HG03060 (cell line): ENCODE data around the gene STX5.
A peak's percentile ranks its signal among the peaks of the same experiment; 100 is the strongest.
"Not testable (repeated sequence)": the region's sequence is repeated elsewhere in the genome, so short reads cannot be mapped to it uniquely, and the experiment has no call there.

Experiments used
- ATAC-seq: cut with Tn5 transposase; IDR thresholded peaks from one replicate; pipeline ENCODE4 v1.9.1; 2021; ENCODE audit warnings: low read depth, moderate number of reproducible peaks; ENCODE audit not compliant: unreplicated experiment

Gene STX5, protein sequence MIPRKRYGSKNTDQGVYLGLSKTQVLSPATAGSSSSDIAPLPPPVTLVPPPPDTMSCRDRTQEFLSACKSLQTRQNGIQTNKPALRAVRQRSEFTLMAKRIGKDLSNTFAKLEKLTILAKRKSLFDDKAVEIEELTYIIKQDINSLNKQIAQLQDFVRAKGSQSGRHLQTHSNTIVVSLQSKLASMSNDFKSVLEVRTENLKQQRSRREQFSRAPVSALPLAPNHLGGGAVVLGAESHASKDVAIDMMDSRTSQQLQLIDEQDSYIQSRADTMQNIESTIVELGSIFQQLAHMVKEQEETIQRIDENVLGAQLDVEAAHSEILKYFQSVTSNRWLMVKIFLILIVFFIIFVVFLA

DNA sequence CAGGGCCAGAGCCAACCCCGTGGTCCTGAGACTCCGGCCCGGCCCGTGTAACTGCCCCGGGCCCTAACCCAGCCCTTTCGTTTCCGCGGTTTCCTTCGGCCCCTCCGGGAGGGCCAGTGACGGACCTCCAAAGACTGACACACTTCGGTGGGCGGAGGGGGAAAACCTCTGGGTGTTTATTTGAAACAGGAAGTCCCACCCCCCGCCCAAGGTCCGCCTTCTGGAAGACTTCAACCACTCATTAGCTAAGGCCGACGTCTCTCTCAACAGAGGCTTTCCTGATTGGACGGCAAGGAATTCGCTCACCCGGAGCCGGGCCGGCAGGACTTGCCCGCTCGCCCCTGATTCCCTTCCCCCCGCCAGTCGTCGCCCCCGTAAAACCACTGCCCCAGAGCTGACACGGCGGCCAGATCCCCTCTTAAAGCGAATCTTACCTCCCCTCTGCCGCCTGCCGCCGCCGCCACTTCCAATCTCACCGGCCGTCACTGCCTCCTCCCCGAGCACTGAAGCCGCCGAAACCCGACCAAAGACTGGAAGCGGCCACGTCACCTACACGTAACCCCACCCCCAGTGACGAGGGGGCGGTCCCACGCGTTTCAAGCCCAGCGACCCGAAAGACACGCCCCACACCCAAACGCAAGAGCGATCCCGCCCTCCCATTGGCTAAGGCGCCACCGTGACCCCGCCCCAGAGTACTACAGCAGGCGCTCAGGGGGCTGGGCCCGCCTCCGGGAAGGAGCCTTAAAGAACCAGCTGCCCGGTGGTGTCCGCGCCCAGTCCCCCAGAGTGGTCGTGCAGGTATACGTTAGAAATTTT, at the start of gene STX5:
Gene STX5 (minus strand): TSS at position 532 of the 816 bp plus-strand sequence. CDS start 808 bp downstream, outside the sequence.
- ATAC-seq = peak; percentile 47

GRCh38 chr11:62880803-62881578, 49.1 kb upstream of the STX5 start, which contains the start of gene SLC3A2:
TSS of gene SLC3A2 (plus strand) at chr11:62880896. CDS start at chr11:62881024, 128 bp downstream.
- peak; percentile 44 for ATAC-seq

DNA sequence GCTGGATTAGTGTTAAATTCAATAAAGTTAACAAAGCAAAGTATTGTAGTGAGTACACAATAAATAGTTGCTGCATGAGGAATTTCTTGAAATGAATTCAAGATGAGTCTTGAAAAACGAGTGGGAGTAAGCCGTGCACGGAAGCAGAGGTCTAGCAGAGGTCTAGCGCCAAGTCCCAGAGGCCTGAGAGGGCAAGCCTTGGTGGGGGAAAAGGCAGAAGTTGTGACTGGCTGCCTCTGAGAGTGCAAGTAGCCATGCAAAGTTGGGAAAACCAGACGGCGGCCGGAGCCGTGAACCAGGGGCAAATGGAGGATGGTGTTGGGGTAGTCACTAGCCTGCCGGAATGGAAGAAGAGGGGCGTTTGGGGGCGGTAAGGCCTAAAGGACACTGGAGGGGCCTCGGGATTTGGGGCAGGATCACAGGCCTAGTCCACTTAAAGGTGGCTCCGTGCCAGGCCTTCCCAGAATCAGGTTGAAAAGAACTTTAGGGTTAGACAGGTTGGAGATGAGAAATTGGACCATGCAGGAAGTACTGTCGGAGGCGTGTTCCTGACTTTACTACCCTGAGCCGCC, 48.5 kb upstream of the STX5 start:
- ATAC-seq = no peak

- no peak for ATAC-seq
Measured at GRCh38 chr11:62879235-62879978, 47.6 kb upstream of the STX5 start.

DNA sequence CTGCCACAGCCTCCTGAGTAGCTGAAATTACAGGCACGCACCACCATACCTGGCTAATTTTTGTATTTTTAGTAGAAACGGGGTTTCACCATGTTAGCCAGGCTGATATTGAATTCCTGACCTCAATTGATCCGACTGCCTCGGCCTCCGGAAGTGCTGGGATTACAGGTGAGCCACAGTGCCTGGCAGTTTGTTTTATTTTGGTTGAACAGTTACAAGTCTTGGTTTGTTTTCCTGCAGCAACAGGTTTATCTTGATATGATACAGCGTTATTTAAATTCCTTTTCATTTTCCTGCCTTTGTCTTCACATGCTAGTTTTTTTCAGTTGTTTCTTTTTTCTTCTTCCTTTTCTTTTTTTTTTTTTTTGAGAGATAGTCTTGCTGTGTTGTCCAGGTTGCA, 44.9 kb upstream of the STX5 start:
- no peak for ATAC-seq

DNA sequence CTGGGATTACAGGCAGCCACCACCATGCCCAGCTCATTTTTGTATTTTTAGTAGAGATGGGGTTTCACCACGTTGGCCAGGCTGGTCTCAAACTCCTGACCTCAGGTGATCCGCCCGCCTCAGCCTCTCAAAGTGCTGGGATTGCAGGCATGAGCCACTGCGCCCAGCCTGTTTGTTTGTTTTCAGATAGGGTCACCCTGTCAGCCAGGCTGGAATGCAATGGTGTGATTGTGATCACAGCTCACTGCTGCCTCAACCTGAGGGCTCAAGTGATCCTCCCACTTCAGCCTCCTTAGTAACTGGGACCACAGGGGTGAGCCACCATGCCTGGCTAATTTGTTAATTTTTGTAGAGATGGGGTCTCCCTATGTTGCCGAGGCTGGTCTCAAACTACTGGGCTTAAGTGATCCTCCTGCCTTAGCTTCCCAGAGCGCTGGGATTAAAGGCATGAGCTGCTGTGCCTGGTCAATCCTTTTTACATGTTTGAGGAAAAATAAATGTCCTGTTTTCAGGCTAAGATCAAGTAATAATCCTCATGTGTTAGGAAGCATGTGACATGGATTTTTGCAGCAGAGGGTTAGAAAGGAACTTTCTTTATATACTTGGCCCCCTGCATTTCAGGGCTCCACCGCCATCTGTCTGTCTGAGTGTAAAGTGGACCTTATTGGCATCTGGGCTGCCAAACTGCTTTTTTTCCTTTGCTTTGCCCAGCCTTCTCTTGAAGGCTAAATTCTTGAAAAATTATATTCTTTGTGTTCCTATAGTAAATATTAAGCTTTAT, 44.0 kb upstream of the STX5 start:
- no peak for ATAC-seq

GRCh38 chr11:62874851-62875250, 43.0 kb upstream of the STX5 start:
- no peak for ATAC-seq

- no peak for ATAC-seq
Measured at GRCh38 chr11:62865635-62866034, 33.8 kb upstream of the STX5 start.

DNA sequence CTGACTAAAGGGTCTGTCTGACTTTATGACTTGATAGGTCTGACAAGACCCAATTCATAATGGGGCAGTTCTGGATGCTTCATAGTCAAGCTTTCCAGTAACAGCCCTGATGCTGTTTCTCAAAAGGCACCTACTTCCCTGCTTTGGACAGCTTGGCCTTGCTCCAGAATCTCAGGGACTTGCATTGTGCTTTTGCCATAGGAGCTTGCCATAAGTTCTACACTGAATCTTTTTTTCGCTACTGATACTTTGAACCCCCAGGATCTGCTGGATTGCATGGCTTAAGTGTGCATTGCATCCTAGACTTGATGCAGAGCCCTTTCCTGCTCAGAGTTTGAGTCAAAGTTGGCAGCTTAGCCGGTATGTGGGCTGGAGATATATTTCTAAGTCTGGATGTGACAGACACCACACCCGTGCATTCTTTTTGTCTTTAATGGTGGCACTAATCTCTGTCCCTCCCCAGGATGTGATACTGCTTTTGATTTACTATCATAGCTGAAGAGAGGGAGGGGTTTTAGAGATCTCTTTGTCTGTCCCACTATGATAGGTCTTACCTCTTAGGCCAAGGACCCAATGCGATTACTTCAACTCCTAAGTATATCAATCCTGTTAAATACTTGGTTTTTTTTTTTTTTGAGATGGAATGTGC, 32.0 kb upstream of the STX5 start:
- no peak for ATAC-seq

DNA sequence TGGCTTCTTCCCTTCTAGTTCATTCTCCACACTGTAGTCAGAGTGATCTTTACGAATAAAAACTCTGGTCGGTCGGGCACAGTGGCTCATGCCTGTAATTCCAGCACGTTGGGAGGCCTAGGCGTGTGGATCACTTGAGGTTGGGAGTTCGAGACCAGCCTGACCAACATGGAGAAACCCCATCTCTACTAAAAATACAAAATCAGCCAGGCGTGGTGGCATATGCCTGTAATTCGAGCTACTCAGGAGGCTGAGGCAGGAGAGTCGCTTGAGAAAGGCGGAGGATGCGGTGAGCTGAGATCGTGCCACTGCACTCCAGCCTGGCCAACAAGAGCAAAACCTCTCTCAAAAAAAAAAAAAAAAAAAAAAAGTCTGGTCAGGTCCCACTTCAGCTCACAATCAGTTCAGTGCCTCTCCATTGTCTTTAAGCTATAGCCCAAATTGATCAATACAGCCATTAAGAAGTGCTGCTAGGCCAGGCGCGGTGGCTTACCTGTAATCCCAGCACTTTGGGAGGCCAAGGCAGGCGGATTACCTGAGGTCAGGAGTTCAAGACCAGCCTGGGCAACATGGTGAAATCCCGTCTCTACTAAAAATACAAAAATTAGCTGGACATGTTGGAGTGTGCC, 29.8 kb upstream of the STX5 start:
- not testable (repeated sequence) for ATAC-seq

DNA sequence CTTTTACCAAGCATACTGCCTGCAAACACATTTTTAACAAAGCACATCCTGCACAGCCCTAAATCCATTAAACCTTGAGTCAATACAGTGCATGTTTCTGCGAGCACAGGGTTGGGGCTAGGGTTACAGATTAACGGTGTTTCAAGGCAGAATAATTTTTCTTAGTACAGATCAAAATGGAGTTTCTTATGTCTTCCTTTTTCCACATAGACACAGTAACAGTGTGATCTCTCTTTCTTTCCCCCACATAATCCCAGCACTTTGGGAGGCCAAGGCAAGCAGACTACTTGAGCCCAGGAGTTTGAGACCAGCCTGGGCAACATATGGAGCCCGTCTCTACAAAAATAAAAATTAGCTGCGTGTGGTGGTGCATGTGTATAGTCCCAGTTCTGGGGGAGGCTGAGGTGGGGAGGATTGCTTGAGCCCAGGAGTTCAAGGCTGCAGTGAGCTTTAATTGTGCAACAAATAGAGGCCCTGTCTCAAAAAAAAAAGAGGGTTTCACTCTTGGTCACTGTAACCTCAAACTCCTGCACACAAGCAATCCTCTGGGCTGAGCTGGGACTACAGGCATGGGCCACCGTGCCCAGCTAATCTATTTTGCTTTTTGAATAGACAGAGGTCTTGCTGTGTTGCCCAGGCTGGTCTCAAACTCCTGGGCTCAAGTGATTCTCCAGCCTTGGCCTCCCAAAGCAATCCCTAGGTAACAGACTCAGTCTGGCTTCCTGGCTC, 29.1 kb upstream of the STX5 start:
- no peak for ATAC-seq

DNA sequence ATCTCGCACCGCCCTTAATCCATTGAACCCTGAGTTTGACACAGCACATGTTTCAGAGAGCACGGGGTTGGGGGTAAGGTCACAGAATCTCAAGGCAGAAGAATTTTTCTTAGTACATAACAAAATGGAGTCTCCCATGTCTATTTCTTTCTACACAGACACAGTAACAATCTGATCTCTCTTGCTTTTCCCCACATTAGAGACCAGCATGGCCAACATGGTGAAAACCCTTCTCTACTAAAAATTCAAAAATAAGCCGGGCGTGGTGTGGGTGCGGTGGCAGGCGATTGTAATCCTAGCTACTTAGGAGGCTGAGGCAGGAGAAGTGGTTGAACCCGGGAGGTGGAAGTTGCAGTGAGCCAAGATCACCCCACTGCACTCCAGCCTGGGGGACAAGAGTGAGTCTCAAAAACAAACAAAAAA, 27.4 kb upstream of the STX5 start:
- ATAC-seq = not testable (repeated sequence)

DNA sequence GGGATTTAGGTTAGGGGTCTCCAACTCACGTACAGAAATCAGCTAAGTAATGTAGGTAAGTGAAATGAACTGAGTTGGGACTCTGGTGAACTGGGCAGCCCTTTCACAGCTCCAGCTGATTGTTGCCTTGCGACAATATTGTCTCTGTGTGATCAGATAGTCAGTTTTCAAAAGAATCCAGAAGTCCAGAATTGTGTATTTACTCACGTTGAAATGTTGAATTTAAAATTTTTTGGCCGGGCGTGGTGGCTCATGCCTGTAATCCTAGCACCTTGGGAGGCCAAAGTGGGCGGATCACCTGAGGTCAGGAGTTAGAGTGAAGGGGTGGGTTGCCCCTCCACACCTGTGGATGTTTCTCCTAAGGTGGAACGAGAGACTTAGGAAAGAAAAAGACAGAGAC, 26.4 kb upstream of the STX5 start:
- ATAC-seq = no peak

DNA sequence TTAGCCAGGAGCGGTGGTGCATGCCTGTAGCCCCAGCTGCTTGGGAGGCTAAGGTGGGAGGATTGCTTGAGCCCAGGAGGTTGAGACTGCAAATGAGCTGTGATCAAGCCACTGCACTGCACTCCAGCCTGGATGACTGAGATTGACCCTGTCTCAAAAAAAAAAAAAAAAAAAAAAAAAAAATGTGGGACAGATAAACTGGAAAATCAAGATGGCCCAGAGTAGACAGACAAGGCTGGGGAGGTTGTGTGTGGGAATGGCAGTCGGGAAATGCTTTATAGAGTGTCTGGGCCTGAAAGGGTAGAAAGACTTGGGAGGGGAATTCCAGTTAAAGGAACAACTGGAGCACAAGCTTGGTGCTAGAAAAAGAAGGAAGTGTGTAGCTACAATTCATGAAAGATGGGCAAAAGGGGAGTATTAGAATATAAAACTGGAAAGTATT, 25.7 kb upstream of the STX5 start:
- no peak for ATAC-seq

DNA sequence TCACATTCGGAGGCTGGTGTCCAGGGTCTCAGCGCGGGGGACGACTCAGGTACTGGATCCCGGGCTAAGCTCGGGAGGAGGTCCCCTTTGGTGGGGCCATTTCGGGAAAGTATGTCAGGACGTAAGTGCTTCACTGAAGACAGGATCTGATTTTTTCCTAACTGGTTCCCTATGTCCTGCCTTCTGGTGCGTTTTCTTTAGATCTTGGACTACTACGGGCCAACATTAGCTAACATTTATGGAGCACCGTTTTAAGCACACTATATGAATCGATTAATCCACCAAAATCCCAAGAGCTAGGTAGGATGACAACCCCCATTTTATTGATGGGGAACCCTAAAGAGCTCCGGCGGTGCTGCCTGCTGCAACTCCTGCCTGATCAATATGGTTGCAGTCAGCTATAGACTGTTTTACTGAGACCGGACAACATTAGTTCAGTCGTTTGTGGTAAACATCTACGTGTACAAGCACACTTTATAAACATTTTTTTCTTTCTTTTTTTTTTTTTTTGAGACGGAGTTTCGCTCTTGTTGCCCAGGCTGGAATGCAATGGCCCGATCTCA, 24.6 kb upstream of the STX5 start:
- ATAC-seq = no peak

GRCh38 chr11:62855571-62856332, 23.9 kb upstream of the STX5 start:
- peak; percentile 72 for ATAC-seq
